Cerebellar nuclear complex (tissue), 1 donor: ENCODE results near the gene C20orf173.
A peak's percentile ranks its signal among the peaks of the same experiment; 100 is the strongest.

Experiments used
- DNase-seq, 2 experiments: peaks; one replicate each; lab custom pipeline; 2025; lab: John Stamatoyannopoulos, UW

Gene C20orf173

GRCh38 chr20:35506872-35507638, 22.4 kb downstream of the C20orf173 start:
- DNase-seq, result no peak

GRCh38 chr20:35506179-35506578, 23.3 kb downstream of the C20orf173 start:
- DNase-seq, result no peak

- DNase-seq, result peak in 1 of 2 experiments; percentile 1
Measured at GRCh38 chr20:35504751-35505150, 24.7 kb downstream of the C20orf173 start.

GRCh38 chr20:35503841-35504561, 25.5 kb downstream of the C20orf173 start:
- peak; percentile 39 to 57 for DNase-seq

- no peak for DNase-seq
Measured at GRCh38 chr20:35503281-35503680, 26.2 kb downstream of the C20orf173 start.

GRCh38 chr20:35502352-35502751, 27.1 kb downstream of the C20orf173 start:
- no peak for DNase-seq

GRCh38 chr20:35499271-35499670, 30.2 kb downstream of the C20orf173 start:
- DNase-seq, result no peak

- no peak for DNase-seq
Measured at GRCh38 chr20:35497780-35498189, 31.7 kb downstream of the C20orf173 start.

GRCh38 chr20:35497320-35497719, 32.1 kb downstream of the C20orf173 start:
- DNase-seq, result no peak

- no peak for DNase-seq
Measured at GRCh38 chr20:35496481-35496880, 33.0 kb downstream of the C20orf173 start.

GRCh38 chr20:35492352-35492751, 37.1 kb downstream of the C20orf173 start:
- no peak for DNase-seq

GRCh38 chr20:35491823-35492222, 37.6 kb downstream of the C20orf173 start:
- no peak for DNase-seq

GRCh38 chr20:35490736-35491181, 38.7 kb downstream of the C20orf173 start:
- DNase-seq, result no peak

GRCh38 chr20:35489717-35490116, 39.7 kb downstream of the C20orf173 start:
- DNase-seq, result no peak

- no peak for DNase-seq
Measured at GRCh38 chr20:35487479-35487878, 42.0 kb downstream of the C20orf173 start.

GRCh38 chr20:35479798-35480197, 49.7 kb downstream of the C20orf173 start:
- DNase-seq, result no peak

GRCh38 chr20:35478804-35479472, 50.5 kb downstream of the C20orf173 start:
- no peak for DNase-seq
